Peyer's patch (tissue), 4 donors: Measurements from ENCODE around the gene MC1R.

Experiments used
- CTCF ChIP-seq, 6 experiments: fragments of 450-650 bp in 4 of 6; fragments of 200-600 bp in 2 of 6; sonication (generic) in 1 of 6; IDR thresholded peaks; one replicate each; pipeline ENCODE4 v1.5.1; 2017 to 2019; ENCODE audit warnings: antibody characterized with exemption in 6 of 6, mild to moderate bottlenecking in 3 of 6, moderate library complexity in 1 of 6
- POLR2A ChIP-seq, 2 donors: fragments of 450-650 bp; IDR thresholded peaks; one replicate each; pipeline ENCODE4 v1.5.1; 2017; ENCODE audit warnings: antibody characterized with exemption in 2 of 2, mild to moderate bottlenecking in 2 of 2, moderate library complexity in 2 of 2

GRCh38 chr16:89898201-89898967 lies 20.3 kb upstream of the MC1R start:
- TF ChIP-seq CTCF (IDR thresholded peaks at IDR 0.05) (no peak), POLR2A (IDR thresholded peaks at IDR 0.05) (no peak)
